Mesangial cell (primary cell): Measurements from ENCODE around the gene C4BPA. TPM values are rescaled to one million over a fixed set of nuclear protein-coding genes. Genes with fewer than 3 reads are reported as not detected.

ENCODE experiments used
- total RNA-seq: library from RNA; depleted of rRNA; stranded (reverse); fragments of >200 nt; gene quantifications from 2 replicates; pipeline ENCODE4 v1.2.3, GENCODE V29; 2015

Gene C4BPA
- total RNA-seq: under 0.01 TPM in 1 of 2 replicates, not detected in the other

GRCh38 chr1:207103892-207104373, at the start of gene C4BPA:
C4BPA (plus strand) TSS chr1:207104233; CDS start chr1:207113026, 8,793 bp downstream.

GRCh38 chr1:207088701-207089626, 15.1 kb upstream of the C4BPA start, which contains the start of gene C4BPB:
C4BPB (plus strand) TSS chr1:207088860; CDS start chr1:207089532, 672 bp downstream.

Other genes with a start within 250 kb of the C4BPA start
- gene IL20, start 238.6 kb upstream of the C4BPA start, total RNA-seq: not detected in 2 replicates
- gene IL24, start 206.8 kb upstream of the C4BPA start, total RNA-seq: not detected in 2 replicates
- not detected in 2 replicates for gene FCMR, start 182.3 kb upstream of the C4BPA start, total RNA-seq
- under 0.01 TPM in 2 replicates for gene PIGR, start 157.8 kb upstream of the C4BPA start, total RNA-seq
- not detected in 2 replicates for gene FCAMR, start 133.8 kb upstream of the C4BPA start, total RNA-seq
- 1.3 and 2.4 TPM in 2 replicates for gene C1orf116, start 71.5 kb upstream of the C4BPA start, total RNA-seq
- gene YOD1, start 53.0 kb upstream of the C4BPA start, total RNA-seq: 4.1 and 4.6 TPM in 2 replicates
- 2.6 and 7.2 TPM in 2 replicates for gene PFKFB2, start 51.0 kb upstream of the C4BPA start, total RNA-seq
- gene C4BPB, start 15.4 kb upstream of the C4BPA start, total RNA-seq: not detected in 2 replicates
- 23.3 and 28.3 TPM in 2 replicates for gene CD55, start 217.4 kb downstream of the C4BPA start, total RNA-seq